DLD1 (cell line): ENCODE data around the gene TRIM54.
"Not testable (repeated sequence)": the region's sequence is repeated elsewhere in the genome, so short reads cannot be mapped to it uniquely, and the experiment has no call there.

Experiments used
- in situ Hi-C: cut with HindIII; loops from 2 replicates; pipeline ENCODE4 v1.10.0; 2017; ENCODE audit warnings: low sequenced_read_pairs

The TRIM54 gene

GRCh38 chr2:27281442-27281841, 787 bp upstream of the TRIM54 start:
- in situ Hi-C loops: no loop called here

GRCh38 chr2:27282892-27283291, 663 bp downstream of the TRIM54 start:
- in situ Hi-C loops: no loop called here

- in situ Hi-C loops: no loop called here
These were observed 2.8 kb downstream of the TRIM54 start for GRCh38 chr2:27284996-27285395.

- in situ Hi-C loops: no loop called here
These were observed 3.3 kb downstream of the TRIM54 start for GRCh38 chr2:27285481-27285880.

DNA sequence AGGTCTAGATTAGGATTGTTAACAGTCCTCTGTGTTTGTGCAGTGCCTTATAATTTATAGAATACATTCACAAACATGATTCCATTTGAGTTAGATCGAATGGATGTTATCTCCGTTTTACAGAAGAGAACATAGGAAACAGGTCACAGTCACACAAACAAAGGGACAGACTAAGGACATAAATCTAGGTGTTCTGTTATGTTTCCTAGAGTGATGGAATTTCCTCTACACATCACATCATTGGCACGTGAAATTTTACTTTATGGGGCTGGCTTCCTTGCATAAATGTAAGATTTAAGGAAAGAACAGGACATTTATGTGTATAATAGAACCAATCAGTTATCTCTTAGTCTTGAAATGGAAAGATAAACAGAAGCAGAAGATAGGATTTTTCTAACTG, 6.4 kb downstream of the TRIM54 start:
- in situ Hi-C loops: no loop called here

GRCh38 chr2:27290549-27290948, 8.3 kb downstream of the TRIM54 start:
- in situ Hi-C loops: no loop called here

DNA sequence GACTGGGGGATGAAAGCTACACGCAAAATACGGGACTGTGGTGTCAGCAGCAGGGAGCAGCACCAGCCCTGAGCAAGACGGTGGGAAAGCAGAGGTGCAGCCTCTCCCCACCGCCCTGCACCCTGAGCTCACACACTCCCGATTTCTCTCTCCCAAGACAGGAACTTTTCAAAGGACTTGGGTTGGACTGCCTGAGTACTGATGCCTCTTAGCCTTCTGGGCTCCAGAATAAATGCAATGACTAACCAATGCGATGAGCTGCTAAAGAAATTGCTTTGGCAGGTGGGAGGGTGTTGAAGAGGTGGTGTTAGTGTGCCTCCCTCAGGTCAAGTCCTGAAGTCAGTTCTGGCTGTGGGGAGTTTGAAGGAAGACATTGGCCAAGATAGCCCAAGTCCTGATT, 9.6 kb downstream of the TRIM54 start:
- in situ Hi-C loops: no loop called here

- in situ Hi-C loops: no loop called here
These were observed 12.7 kb downstream of the TRIM54 start for GRCh38 chr2:27294928-27295327.

GRCh38 chr2:27296481-27296880, 14.3 kb downstream of the TRIM54 start:
- in situ Hi-C loops: no loop called here

GRCh38 chr2:27297195-27297594, 15.0 kb downstream of the TRIM54 start:
- in situ Hi-C loops: no loop called here

DNA sequence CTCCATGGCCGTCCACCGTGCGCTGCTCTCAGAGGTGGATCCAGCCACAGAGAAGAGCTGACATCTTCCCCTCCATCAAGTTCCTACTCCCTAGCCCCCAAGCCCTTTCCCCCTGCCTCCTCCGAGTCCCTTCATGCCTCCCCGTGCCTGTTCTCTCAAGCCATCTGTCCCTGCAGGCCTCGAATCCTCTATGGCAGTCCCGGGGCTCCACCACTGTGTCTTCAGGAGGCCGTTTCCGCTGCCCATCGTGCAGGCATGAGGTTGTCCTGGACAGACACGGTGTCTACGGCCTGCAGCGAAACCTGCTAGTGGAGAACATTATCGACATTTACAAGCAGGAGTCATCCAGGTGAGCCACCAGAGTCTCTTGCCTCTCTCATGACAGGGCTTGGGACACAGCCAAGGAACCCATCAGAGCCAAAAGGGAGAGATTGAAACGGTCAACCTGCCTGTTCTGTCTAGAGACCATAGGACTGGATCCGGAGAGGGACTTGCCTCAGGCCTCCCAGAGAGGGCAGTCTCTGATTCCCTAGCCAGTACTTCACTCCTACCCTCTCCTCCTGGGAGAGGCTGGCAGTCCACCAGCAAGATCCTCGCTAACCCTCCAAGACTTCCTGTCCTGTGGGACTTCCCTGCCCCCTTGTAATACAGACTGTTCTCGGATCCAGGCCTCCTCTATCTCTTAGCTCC, 16.3 kb downstream of the TRIM54 start:
- in situ Hi-C loops: no loop called here

DNA sequence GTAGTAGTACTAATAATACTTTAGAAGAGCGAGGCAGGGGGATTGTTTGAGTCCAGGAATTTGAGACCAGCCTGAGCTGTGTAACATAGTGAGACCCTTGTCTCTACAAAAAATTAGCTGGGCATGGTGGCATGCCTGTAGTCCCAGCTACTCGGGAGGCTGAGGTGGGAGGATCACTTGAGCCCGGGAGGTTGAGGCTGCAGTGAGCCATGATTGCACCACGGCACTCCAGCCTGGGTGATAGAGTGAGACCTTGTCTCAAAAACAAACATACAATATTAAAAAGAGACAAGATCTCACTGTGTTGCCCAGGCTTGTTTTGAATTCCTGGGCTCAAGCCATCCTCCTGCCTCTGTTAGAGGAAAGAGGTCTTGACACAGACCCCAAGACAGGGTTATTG, 18.4 kb downstream of the TRIM54 start:
- in situ Hi-C loops: not testable (repeated sequence)

- in situ Hi-C loops: no loop called here
These were observed 21.1 kb downstream of the TRIM54 start for GRCh38 chr2:27303093-27304025.

- in situ Hi-C loops: no loop called here
These were observed 22.4 kb downstream of the TRIM54 start for GRCh38 chr2:27304488-27305240.

- in situ Hi-C loops: no loop called here
These were observed 23.3 kb downstream of the TRIM54 start for GRCh38 chr2:27305516-27305915.

- in situ Hi-C loops: no loop called here
These were observed 23.9 kb downstream of the TRIM54 start for GRCh38 chr2:27306136-27306535.

GRCh38 chr2:27306573-27307286, 24.5 kb downstream of the TRIM54 start:
- in situ Hi-C loops: no loop called here

- in situ Hi-C loops: no loop called here
These were observed 25.0 kb downstream of the TRIM54 start for GRCh38 chr2:27307287-27307544.

DNA sequence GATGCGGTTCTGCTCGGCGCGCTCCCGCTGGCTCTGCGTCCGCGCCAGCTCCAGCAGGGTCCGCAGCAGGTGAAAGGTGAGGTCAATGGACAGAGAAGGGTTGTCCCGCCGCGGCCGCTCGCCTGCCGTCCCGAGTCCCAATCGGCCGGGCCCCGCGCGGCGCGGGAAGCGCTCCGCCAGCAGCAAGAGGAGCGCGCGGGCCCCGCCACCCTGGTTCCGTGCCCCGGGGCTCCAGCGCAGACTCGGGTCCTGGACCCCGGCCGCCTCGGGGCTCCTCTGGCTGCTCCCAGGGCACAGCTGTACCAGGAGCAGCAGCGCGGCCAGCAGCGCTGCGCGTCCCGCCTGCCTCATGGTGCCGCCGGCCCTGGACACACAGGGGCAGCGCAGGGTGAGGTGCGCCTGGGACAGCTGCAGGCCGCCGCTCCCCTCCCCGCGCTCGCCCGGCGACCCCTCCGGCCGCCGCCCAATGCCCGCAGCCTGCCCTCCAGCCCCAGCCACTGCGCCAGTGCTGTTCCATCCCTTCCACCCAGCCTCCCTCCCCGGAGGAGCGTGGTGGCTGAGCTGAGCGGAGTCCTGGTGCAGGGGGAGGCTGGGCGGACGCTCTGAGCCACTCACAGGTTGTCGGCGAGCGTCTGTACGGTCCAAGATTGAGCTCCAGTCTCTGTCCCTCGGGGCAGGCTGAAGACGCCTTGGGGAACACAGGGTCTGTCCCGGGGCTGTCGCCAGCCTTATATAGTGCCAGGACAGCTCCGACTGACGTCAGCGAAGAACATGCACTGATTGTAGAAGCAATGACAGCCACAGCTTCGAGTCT, 25.5 kb downstream of the TRIM54 start:
- in situ Hi-C loops: no loop called here

DNA sequence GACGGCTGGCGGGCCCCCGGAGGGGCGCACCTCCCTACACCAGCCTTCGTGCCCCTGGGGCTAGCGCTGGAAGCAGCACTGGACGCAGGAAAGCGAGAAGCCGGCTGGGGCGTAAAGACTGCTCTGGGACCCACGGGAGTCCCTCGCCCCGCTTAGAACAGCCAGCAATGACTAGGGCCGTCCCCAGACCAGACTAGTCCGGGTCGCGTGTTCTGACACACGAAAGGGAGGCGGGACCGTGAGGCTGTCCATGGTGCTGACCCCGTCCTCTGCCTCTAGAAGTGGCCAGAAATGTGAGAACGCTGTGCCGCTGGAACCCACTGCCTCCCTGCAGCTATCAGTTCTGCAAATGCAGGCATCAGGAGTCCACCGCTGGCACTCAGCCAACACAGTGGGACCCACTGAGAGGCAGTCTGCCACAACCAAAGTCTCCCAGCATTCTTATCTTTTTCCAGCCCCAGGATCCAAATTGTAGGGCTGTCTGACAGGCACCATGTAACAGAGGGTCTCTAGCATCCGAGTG, 26.2 kb downstream of the TRIM54 start, which contains the start of gene UCN:
TSS of gene UCN (minus strand) at position 87 of the 523 bp plus-strand sequence. CDS start 550 bp downstream, outside the sequence.
- in situ Hi-C loops: no loop called here
